PC-9 (cell line): ENCODE results near the gene BPIFA1.

Source experiments
- CTCF ChIP-seq: fragments of 200-600 bp; sonication (generic); conservative IDR thresholded peaks from 2 replicates; pipeline ENCODE4 v1.6.1; 2017; ENCODE audit warnings: mixed run types, antibody characterized with exemption, mild to moderate bottlenecking, moderate library complexity
- EZH2 ChIP-seq: fragments of 200-600 bp; sonication (generic); IDR thresholded peaks from 2 replicates; pipeline ENCODE4 v1.8.0; 2017; ENCODE audit warnings: antibody characterized with exemption, low read depth

GRCh38 chr20:33237989-33238388 lies 2.2 kb downstream of the BPIFA1 start:
- TF ChIP-seq EZH2 (no peak), CTCF (no peak)
